PC-3 (cell line): ENCODE results near the gene FADS1. TPM values are rescaled to one million over a fixed set of nuclear protein-coding genes. Genes with fewer than 3 reads are reported as not detected.
A peak's percentile ranks its signal among the peaks of the same experiment; 100 is the strongest.

Source experiments
- ATAC-seq: fragments of 200-7000 bp; cut with Tn5 transposase; 2 replicates; pipeline ENCODE4 v1.9.1; 2020; ENCODE audit warnings: mild to moderate bottlenecking, moderate library complexity
- BruUV-seq: library from RNA; stranded (reverse); fragments of 400-500 nt; replicated peaks from 2 replicates; lab custom pipeline; 2021; lab: Mats Ljungman, UMichigan
- CTCF ChIA-PET: fragments of 300-600 bp; sonication (Branson Sonifier 250); formaldehyde crosslinking; loops from one replicate; lab custom pipeline; 2022; ENCODE audit warnings: antibody characterized with exemption; lab: Charles Lee
- POLR2A ChIA-PET: fragments of 300-600 bp; sonication (Branson Sonifier 250); formaldehyde crosslinking; loops from one replicate; lab custom pipeline; 2022; ENCODE audit warnings: antibody characterized with exemption; ENCODE audit not compliant: unreplicated experiment; lab: Charles Lee
- DNase-seq: peaks from one replicate; pipeline ENCODE4 v3.0.0-alpha.2; 2015
- H2AFZ ChIP-seq: fragments of 300-600 bp; sonication (generic); 2 replicates; pipeline ENCODE4 v1.6.0; 2016; ENCODE audit warnings: antibody characterized with exemption, low read length
- H3F3A ChIP-seq: fragments of 300-600 bp; sonication (generic); one replicate; pipeline ENCODE4 v1.6.0; 2017; ENCODE audit warnings: antibody characterized with exemption, low read length, control low read depth, mild to moderate bottlenecking; ENCODE audit not compliant: unreplicated experiment
- H3K27ac ChIP-seq: fragments of 300-600 bp; sonication (generic); 2 replicates; pipeline ENCODE4 v1.5.1; 2016; ENCODE audit warnings: mild to moderate bottlenecking, low read length
- H3K27me3 ChIP-seq: fragments of 300-600 bp; sonication (generic); 2 replicates; pipeline ENCODE4 v1.6.1; 2016; ENCODE audit warnings: low read length, mixed read lengths
- H3K36me3 ChIP-seq: fragments of 300-600 bp; sonication (generic); 2 replicates; pipeline ENCODE4 v1.6.1; 2016; ENCODE audit warnings: low read depth, mixed run types, low read length, mixed read lengths
- H3K4me1 ChIP-seq: fragments of 300-600 bp; sonication (generic); 2 replicates; pipeline ENCODE4 v1.5.1; 2016; ENCODE audit warnings: low read length; ENCODE audit not compliant: insufficient read depth
- H3K4me2 ChIP-seq: fragments of 300-600 bp; sonication (generic); 2 replicates; pipeline ENCODE4 v1.6.0; 2016; ENCODE audit warnings: low read length
- H3K4me3 ChIP-seq: fragments of 300-600 bp; sonication (generic); 2 replicates; pipeline ENCODE4 v1.5.1; 2016; ENCODE audit warnings: mild to moderate bottlenecking, low read length, mixed read lengths
- H3K79me2 ChIP-seq: fragments of 300-600 bp; sonication (generic); 2 replicates; pipeline ENCODE4 v1.6.1; 2017; ENCODE audit warnings: low read length, mixed read lengths
- H3K9ac ChIP-seq: fragments of 300-600 bp; sonication (generic); 2 replicates; pipeline ENCODE4 v1.6.0; 2016; ENCODE audit warnings: mild to moderate bottlenecking, low read length
- H3K9me2 ChIP-seq: fragments of 300-600 bp; sonication (generic); replicated peaks from 2 replicates; pipeline ENCODE4 v1.6.1; 2016; ENCODE audit warnings: mixed run types, low read length, mixed read lengths
- H3K9me3 ChIP-seq: fragments of 300-600 bp; sonication (generic); 2 replicates; pipeline ENCODE4 v1.6.1; 2016; ENCODE audit warnings: low read length, mixed read lengths
- H4K20me1 ChIP-seq: fragments of 300-600 bp; sonication (generic); 2 replicates; pipeline ENCODE4 v1.6.1; 2016; ENCODE audit warnings: low read length, mixed read lengths
- CTCF ChIP-seq: fragments of 300-600 bp; sonication (generic); conservative IDR thresholded peaks from 2 replicates; pipeline ENCODE4 v1.5.1; 2017; ENCODE audit warnings: antibody characterized with exemption, low read depth, mild to moderate bottlenecking, low read length
- EZH2 ChIP-seq: fragments of 300-600 bp; sonication (generic); IDR thresholded peaks from one replicate; pipeline ENCODE4 v1.6.1; 2017; ENCODE audit warnings: antibody characterized with exemption, mild to moderate bottlenecking, low read length; ENCODE audit not compliant: unreplicated experiment
- EZH2phosphoT487 ChIP-seq: fragments of 300-600 bp; sonication (generic); IDR thresholded peaks from 2 replicates; pipeline ENCODE4 v1.6.1; 2018; ENCODE audit warnings: mild to moderate bottlenecking, antibody characterized with exemption, low read length, borderline replicate concordance
- intact Hi-C: fragments of 100-400 bp; cut with micrococcal nuclease; formaldehyde crosslinking; loops from 2 replicates; pipeline ENCODE4 v1.9.0; 2023
- total RNA-seq: library from RNA; depleted of rRNA; stranded (reverse); fragments of >200 nt; gene quantifications from 2 replicates; pipeline ENCODE4 v1.2.3, GENCODE V29; 2014

The FADS1 gene
- total RNA-seq, 1 experiment from 2014 or later = 84.4 TPM

GRCh38 chr11:61756452-61757212 lies 60.2 kb downstream of the FADS1 start:
- TF ChIP-seq CTCF = no peak
- TF ChIP-seq EZH2 = no peak
- no peak for TF ChIP-seq EZH2phosphoT487
- ChIA-PET POLR2A (no interaction called here), CTCF (no interaction called here)
- Histone ChIP-seq H3K9me3 (no peaks in the 10 kb centered on the region), H3K36me3 (no peaks in the 10 kb centered on the region), H3K4me2 (peak overlapping the region; percentile 58), H4K20me1 (no peaks in the 10 kb centered on the region), H3K4me3 (no peak overlapping the region), H3F3A (no peaks in the 10 kb centered on the region), H2AFZ (peak overlapping the region; percentile 52), H3K27me3 (no peaks in the 10 kb centered on the region), H3K9ac (0 out of 2 replicates have a peak overlapping the region, but pooled peaks have one; percentile 19), H3K9me2 (no peaks in the 10 kb centered on the region), H3K4me1 (peaks cover 20% of the 10 kb centered on the region), H3K79me2 (no peaks in the 10 kb centered on the region), H3K27ac (peak overlapping the region; percentile 51)
- BruUV-seq = no TSS peak
- intact Hi-C loops = no loop called here
- DNase-seq (peak; percentile 65), ATAC-seq (peak; percentile 61)

GRCh38 chr11:61756147-61756451 lies 60.7 kb downstream of the FADS1 start:
- BruUV-seq = no TSS peak
- Histone ChIP-seq H3K9me2 (no peaks in the 10 kb centered on the region), H3K4me2 (peak overlapping the region; percentile 58), H2AFZ (peak overlapping the region; percentile 52), H3K9ac (no peak overlapping the region), H3K4me1 (peaks cover 20% of the 10 kb centered on the region), H3K79me2 (no peaks in the 10 kb centered on the region), H3K36me3 (no peaks in the 10 kb centered on the region), H3K27me3 (no peaks in the 10 kb centered on the region), H3K4me3 (no peak overlapping the region), H4K20me1 (no peaks in the 10 kb centered on the region), H3K27ac (no peak overlapping the region), H3K9me3 (no peaks in the 10 kb centered on the region), H3F3A (no peaks in the 10 kb centered on the region)
- POLR2A ChIA-PET = no interaction called here
- CTCF ChIA-PET = no interaction called here
- TF ChIP-seq EZH2phosphoT487 = no peak
- TF ChIP-seq CTCF = no peak
- no peak for TF ChIP-seq EZH2
- DNase-seq (no peak), ATAC-seq (no peak)
- intact Hi-C loops = no loop called here
